ENCODE measurements around the gene GPR68. TPM values are rescaled to one million over a fixed set of nuclear protein-coding genes. Genes with fewer than 3 reads are reported as not detected.
A peak's percentile ranks its signal among the peaks of the same experiment; 100 is the strongest.
"Not testable (repeated sequence)": the region's sequence is repeated elsewhere in the genome, so short reads cannot be mapped to it uniquely, and the experiment has no call there.

GPR68 gene
- polyA plus RNA-seq, 1 donor (not counting 4 experiments of a cell fraction or from before 2014, with no cell fraction given), result 1.2 TPM

DNA sequence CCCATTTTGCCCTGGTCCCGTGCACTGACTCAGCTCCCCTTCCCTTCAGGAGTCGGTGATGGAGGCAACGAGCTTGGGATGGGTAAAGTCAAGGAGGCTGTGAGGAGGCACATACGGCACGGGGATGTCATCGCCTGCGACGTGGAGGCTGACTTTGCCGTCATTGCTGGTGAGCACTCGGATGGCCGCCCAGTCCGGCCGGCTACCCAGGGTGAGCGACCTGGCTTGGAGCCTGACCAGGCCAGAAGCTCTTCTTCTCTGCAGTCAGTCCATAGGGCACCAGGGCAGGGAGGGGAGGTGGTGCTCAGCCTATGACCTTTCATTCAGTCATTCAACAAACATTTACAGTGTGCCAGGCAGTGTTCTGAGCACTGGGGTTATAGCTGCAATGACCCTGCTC is 39.8 kb downstream of the GPR68 start:
- no peak overlapping the region for H3K4me2 ChIP-seq (ENCODE audit: control insufficient read depth, extremely low read depth, insufficient read depth, low read depth, low read length)
- H3K4me3 ChIP-seq (ENCODE audit: control insufficient read depth in 2 of 3, extremely low read depth in 1 of 3, insufficient read depth in 2 of 3, low read depth in 1 of 3, low read length in 3 of 3), result no peak overlapping the region
- H2AFZ ChIP-seq (ENCODE audit: control insufficient read depth, low read length), result no peak overlapping the region
- H3K79me2 ChIP-seq (ENCODE audit: control insufficient read depth, insufficient read depth, low read length), result no peaks in the 10 kb centered on the region
- H3K36me3 ChIP-seq (ENCODE audit: control insufficient read depth in 2 of 2, extremely low read depth in 1 of 2, insufficient read depth in 2 of 2, low read length in 2 of 2), result peaks cover 11 to 16% of the 10 kb centered on the region in 2 experiments
- H3K27ac ChIP-seq (ENCODE audit: control insufficient read depth, insufficient read depth, low read length), result no peak overlapping the region
- H3K27me3 ChIP-seq (ENCODE audit: control insufficient read depth, extremely low read depth, insufficient read depth, low read length), result no peaks in the 10 kb centered on the region
- H3K4me1 ChIP-seq (ENCODE audit: control insufficient read depth, extremely low read depth, insufficient read depth, low read length), result peaks cover 10% of the 10 kb centered on the region
- H3K9me3 ChIP-seq (ENCODE audit: control insufficient read depth, low read depth, low read length), result peaks cover 5% of the 10 kb centered on the region
- DNase-seq (ENCODE audit: low read depth, low spot score), result no peak
- dilution Hi-C loops (cut with MboI; ENCODE audit: extremely low pct_ligation_motif_present, low sequenced_read_pairs), result no loop called here
- H4K20me1 ChIP-seq (ENCODE audit: control insufficient read depth, extremely low read depth, insufficient read depth, low read length), result no peaks in the 10 kb centered on the region
- no peak for FAIRE-seq
- TF ChIP-seq, protein P1, sequence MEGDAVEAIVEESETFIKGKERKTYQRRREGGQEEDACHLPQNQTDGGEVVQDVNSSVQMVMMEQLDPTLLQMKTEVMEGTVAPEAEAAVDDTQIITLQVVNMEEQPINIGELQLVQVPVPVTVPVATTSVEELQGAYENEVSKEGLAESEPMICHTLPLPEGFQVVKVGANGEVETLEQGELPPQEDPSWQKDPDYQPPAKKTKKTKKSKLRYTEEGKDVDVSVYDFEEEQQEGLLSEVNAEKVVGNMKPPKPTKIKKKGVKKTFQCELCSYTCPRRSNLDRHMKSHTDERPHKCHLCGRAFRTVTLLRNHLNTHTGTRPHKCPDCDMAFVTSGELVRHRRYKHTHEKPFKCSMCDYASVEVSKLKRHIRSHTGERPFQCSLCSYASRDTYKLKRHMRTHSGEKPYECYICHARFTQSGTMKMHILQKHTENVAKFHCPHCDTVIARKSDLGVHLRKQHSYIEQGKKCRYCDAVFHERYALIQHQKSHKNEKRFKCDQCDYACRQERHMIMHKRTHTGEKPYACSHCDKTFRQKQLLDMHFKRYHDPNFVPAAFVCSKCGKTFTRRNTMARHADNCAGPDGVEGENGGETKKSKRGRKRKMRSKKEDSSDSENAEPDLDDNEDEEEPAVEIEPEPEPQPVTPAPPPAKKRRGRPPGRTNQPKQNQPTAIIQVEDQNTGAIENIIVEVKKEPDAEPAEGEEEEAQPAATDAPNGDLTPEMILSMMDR (optimal IDR thresholded peaks at IDR 0.05 in 1 of 3, IDR thresholded peaks at IDR 0.05 in 1 of 3, conservative IDR thresholded peaks at IDR 0.05 in 1 of 3; ENCODE audit: extremely low read depth in 1 of 3, insufficient read depth in 2 of 3, low read length in 3 of 3), result no peak
- TF ChIP-seq EZH2 (IDR thresholded peaks at IDR 0.05; ENCODE audit: low read length), result no peak
- H3K9ac ChIP-seq (ENCODE audit: control insufficient read depth, extremely low read depth, insufficient read depth, low read length), result no peak overlapping the region
- H3K9me1 ChIP-seq (ENCODE audit: control insufficient read depth, extremely low read depth, insufficient read depth, low read length), result no peaks in the 10 kb centered on the region

DNA sequence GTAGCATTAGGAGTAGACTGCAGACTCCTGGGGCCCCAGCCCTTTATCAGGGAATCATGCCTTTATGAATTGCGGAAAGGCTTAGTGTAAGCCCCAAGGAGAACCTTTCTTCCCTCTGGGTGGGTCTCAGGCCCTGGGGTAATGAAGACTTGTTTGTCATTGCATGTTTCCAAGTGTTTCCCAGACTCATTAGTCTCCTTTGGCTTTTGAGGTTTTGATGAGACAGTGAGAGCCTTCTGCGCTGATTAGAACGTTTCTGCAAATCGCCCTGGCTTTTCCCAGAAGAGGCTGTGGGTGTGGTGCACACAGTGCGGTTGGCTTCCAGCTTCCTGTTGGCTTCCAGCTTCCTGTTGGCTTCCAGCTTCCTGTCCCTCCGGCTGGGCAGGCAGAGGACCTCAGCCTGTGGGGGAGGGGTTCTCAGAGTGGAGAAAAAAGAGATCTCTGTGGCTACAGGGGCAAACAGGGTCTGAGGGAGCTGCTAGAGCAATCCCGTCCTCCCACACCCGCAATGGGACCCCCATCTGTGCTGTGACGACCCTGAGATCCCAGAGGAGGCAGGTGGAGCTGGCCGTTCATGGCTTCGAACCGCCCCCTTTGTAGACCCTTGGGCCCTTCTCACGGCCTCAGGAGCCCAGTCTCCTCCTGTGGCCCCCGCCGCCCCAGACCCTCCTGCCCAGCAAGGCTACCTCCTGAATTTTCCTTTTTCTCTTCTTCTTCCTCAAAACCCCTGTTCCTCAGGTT is 42.1 kb downstream of the GPR68 start:
- peaks cover 14 to 19% of the 10 kb centered on the region in 2 experiments for H3K36me3 ChIP-seq (ENCODE audit: control insufficient read depth in 2 of 2, extremely low read depth in 1 of 2, insufficient read depth in 2 of 2, low read length in 2 of 2)
- peak overlapping the region; percentile 24 for H3K4me2 ChIP-seq (ENCODE audit: control insufficient read depth, extremely low read depth, insufficient read depth, low read depth, low read length)
- H3K4me1 ChIP-seq (ENCODE audit: control insufficient read depth, extremely low read depth, insufficient read depth, low read length), result peaks cover 10% of the 10 kb centered on the region
- FAIRE-seq (peak; percentile 52), DNase-seq (ENCODE audit: low read depth, low spot score) (no peak)
- no peaks in the 10 kb centered on the region for H3K79me2 ChIP-seq (ENCODE audit: control insufficient read depth, insufficient read depth, low read length)
- dilution Hi-C loops (cut with MboI; ENCODE audit: extremely low pct_ligation_motif_present, low sequenced_read_pairs), result no loop called here
- H3K9me1 ChIP-seq (ENCODE audit: control insufficient read depth, extremely low read depth, insufficient read depth, low read length), result no peaks in the 10 kb centered on the region
- H3K9me3 ChIP-seq (ENCODE audit: control insufficient read depth, low read depth, low read length), result peaks cover 5% of the 10 kb centered on the region
- TF ChIP-seq, protein P1 (optimal IDR thresholded peaks at IDR 0.05 in 1 of 3, IDR thresholded peaks at IDR 0.05 in 1 of 3, conservative IDR thresholded peaks at IDR 0.05 in 1 of 3; ENCODE audit: extremely low read depth in 1 of 3, insufficient read depth in 2 of 3, low read length in 3 of 3), result no peak
- TF ChIP-seq EZH2 (IDR thresholded peaks at IDR 0.05; ENCODE audit: low read length), result no peak
- no peak overlapping the region for H3K9ac ChIP-seq (ENCODE audit: control insufficient read depth, extremely low read depth, insufficient read depth, low read length)
- no peaks in the 10 kb centered on the region for H4K20me1 ChIP-seq (ENCODE audit: control insufficient read depth, extremely low read depth, insufficient read depth, low read length)
- no peak overlapping the region for H3K4me3 ChIP-seq (ENCODE audit: control insufficient read depth in 2 of 3, extremely low read depth in 1 of 3, insufficient read depth in 2 of 3, low read depth in 1 of 3, low read length in 3 of 3)
- peak overlapping the region; percentile 41 for H2AFZ ChIP-seq (ENCODE audit: control insufficient read depth, low read length)
- peak overlapping the region; percentile 13 for H3K27ac ChIP-seq (ENCODE audit: control insufficient read depth, insufficient read depth, low read length)
- H3K27me3 ChIP-seq (ENCODE audit: control insufficient read depth, extremely low read depth, insufficient read depth, low read length), result no peaks in the 10 kb centered on the region

DNA sequence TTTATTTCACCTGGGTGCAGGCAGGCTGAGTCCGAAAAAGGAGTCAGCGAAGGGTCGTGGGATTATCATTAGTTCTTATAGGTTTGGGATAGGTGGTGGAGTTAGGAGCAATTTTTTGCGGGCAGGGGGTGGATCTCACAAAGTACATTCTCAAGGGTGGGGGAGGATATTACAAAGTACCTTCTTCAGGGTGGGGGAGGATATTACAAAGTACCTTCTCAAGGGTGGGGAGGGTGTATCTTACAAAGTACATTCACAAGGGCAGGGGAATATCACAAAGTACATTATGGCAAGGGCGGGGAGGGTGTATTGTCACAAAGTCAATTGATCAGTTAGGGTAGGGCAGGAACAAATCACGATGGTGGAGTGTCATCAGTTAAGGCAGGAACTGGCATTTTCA is 43.7 kb downstream of the GPR68 start:
- H3K4me3 ChIP-seq (ENCODE audit: control insufficient read depth in 2 of 3, extremely low read depth in 1 of 3, insufficient read depth in 2 of 3, low read depth in 1 of 3, low read length in 3 of 3); H2AFZ ChIP-seq (ENCODE audit: control insufficient read depth, low read length); FAIRE-seq; H4K20me1 ChIP-seq (ENCODE audit: control insufficient read depth, extremely low read depth, insufficient read depth, low read length); H3K27me3 ChIP-seq (ENCODE audit: control insufficient read depth, extremely low read depth, insufficient read depth, low read length); H3K9ac ChIP-seq (ENCODE audit: control insufficient read depth, extremely low read depth, insufficient read depth, low read length); H3K4me2 ChIP-seq (ENCODE audit: control insufficient read depth, extremely low read depth, insufficient read depth, low read depth, low read length); H3K9me1 ChIP-seq (ENCODE audit: control insufficient read depth, extremely low read depth, insufficient read depth, low read length); dilution Hi-C loops (cut with MboI; ENCODE audit: extremely low pct_ligation_motif_present, low sequenced_read_pairs); H3K4me1 ChIP-seq (ENCODE audit: control insufficient read depth, extremely low read depth, insufficient read depth, low read length); H3K9me3 ChIP-seq (ENCODE audit: control insufficient read depth, low read depth, low read length); DNase-seq (ENCODE audit: low read depth, low spot score); H3K27ac ChIP-seq (ENCODE audit: control insufficient read depth, insufficient read depth, low read length); H3K79me2 ChIP-seq (ENCODE audit: control insufficient read depth, insufficient read depth, low read length): not testable (repeated sequence)
- H3K36me3 ChIP-seq (ENCODE audit: control insufficient read depth in 2 of 2, extremely low read depth in 1 of 2, insufficient read depth in 2 of 2, low read length in 2 of 2), result peaks cover 13 to 19% of the 10 kb centered on the region in 2 experiments

All from keratinocyte (primary cell).